GM23248 (cell line): ENCODE results near the gene FBLN5. TPM values are rescaled to one million over a fixed set of nuclear protein-coding genes. Genes with fewer than 3 reads are reported as not detected.

Experiments
- DNase-seq: peaks from one replicate; pipeline ENCODE4 v3.0.0-alpha.2; 2015
- H2AFZ ChIP-seq: fragments of 200-600 bp; sonication (generic); 2 replicates; pipeline ENCODE4 v1.6.1; 2016; ENCODE audit warnings: antibody characterized with exemption
- H3F3A ChIP-seq: fragments of 200-600 bp; sonication (generic); 2 replicates; pipeline ENCODE4 v1.6.1; 2016; ENCODE audit warnings: mild to moderate bottlenecking, antibody characterized with exemption, mixed run types; ENCODE audit not compliant: insufficient read depth
- H3K27ac ChIP-seq: fragments of 200-600 bp; sonication (generic); 2 replicates; pipeline ENCODE4 v1.5.1; 2016; ENCODE audit warnings: mild to moderate bottlenecking
- H3K27me3 ChIP-seq: fragments of 200-600 bp; sonication (generic); replicated peaks from 2 replicates; pipeline ENCODE4 v1.6.1; 2016; ENCODE audit warnings: mild to moderate bottlenecking; ENCODE audit not compliant: insufficient read depth
- H3K36me3 ChIP-seq: fragments of 200-600 bp; sonication (generic); 2 replicates; pipeline ENCODE4 v1.6.1; 2016; ENCODE audit warnings: low read depth, mild to moderate bottlenecking
- H3K4me1 ChIP-seq: fragments of 200-600 bp; sonication (generic); 2 replicates; pipeline ENCODE4 v1.6.1; 2016; ENCODE audit warnings: mild to moderate bottlenecking; ENCODE audit not compliant: insufficient read depth
- H3K4me2 ChIP-seq: fragments of 200-600 bp; sonication (generic); one replicate; pipeline ENCODE4 v1.6.1; 2016; ENCODE audit warnings: mild to moderate bottlenecking; ENCODE audit not compliant: unreplicated experiment
- H3K4me3 ChIP-seq: fragments of 200-600 bp; sonication (generic); 2 replicates; pipeline ENCODE4 v1.5.1; 2016; ENCODE audit warnings: mild to moderate bottlenecking
- H3K79me2 ChIP-seq: fragments of 200-600 bp; sonication (generic); 2 replicates; pipeline ENCODE4 v1.6.1; 2016; ENCODE audit warnings: mild to moderate bottlenecking; ENCODE audit not compliant: insufficient read depth
- H3K9ac ChIP-seq: fragments of 200-600 bp; sonication (generic); 2 replicates; pipeline ENCODE4 v1.6.1; 2016; ENCODE audit warnings: mild to moderate bottlenecking
- H3K9me2 ChIP-seq: fragments of 200-600 bp; sonication (generic); 2 replicates; pipeline ENCODE4 v1.6.1; 2016; ENCODE audit warnings: mixed run types, mild to moderate bottlenecking, moderate library complexity; ENCODE audit not compliant: insufficient read depth
- H3K9me3 ChIP-seq: fragments of 200-600 bp; sonication (generic); one replicate; pipeline ENCODE4 v1.6.1; 2017; ENCODE audit warnings: low read depth
- H4K20me1 ChIP-seq: fragments of 200-600 bp; sonication (generic); 2 replicates; pipeline ENCODE4 v1.6.0; 2016; ENCODE audit not compliant: insufficient read depth
- EZH2 ChIP-seq: fragments of 200-600 bp; sonication (generic); IDR thresholded peaks from 2 replicates; pipeline ENCODE4 v1.6.1; 2018; ENCODE audit warnings: antibody characterized with exemption, mild to moderate bottlenecking; ENCODE audit not compliant: insufficient read depth, poor library complexity, severe bottlenecking
- EZH2phosphoT487 ChIP-seq: fragments of 200-600 bp; sonication (generic); IDR thresholded peaks from 2 replicates; pipeline ENCODE4 v1.6.1; 2018; ENCODE audit warnings: antibody characterized with exemption, moderate library complexity, mild to moderate bottlenecking, low read depth; ENCODE audit not compliant: insufficient read depth
- WGBS, 2 experiments: methylation state at CpG; one replicate each; pipeline ENCODE4 v1.1.6; 2015 to 2017; ENCODE audit warnings: low lambda C conversion rate in 2 of 2, low coverage in 1 of 2; ENCODE audit errors: missing lambda C conversion rate in 2 of 2; 5-methylcytosine and 5-hydroxymethylcytosine counted together
- in situ Hi-C: fragments of 300-500 bp; cut with MboI; formaldehyde crosslinking; loops from 2 replicates; pipeline ENCODE4 v1.15.0; 2020
- polyA plus RNA-seq: library from polyadenylated mRNA; unstranded; fragments of >200 nt; fragmentation: Nextera tagmentation; extraction: Ambion mirVana; gene quantifications from 2 replicates; pipeline ENCODE4 v1.2.1, GENCODE V29; 2016
- total RNA-seq: library from RNA; depleted of rRNA; stranded (reverse); fragments of >200 nt; shearing (Covaris generic); gene quantifications from 2 replicates; pipeline ENCODE4 v1.2.3, GENCODE V29; 2014; rRNA removed

FBLN5 gene
- total and polyA plus RNA-seq, 2 experiments from 2014 or later: 234 to 756 TPM

- H3K9ac ChIP-seq: no peak overlapping the region
- in situ Hi-C loops: no loop called here
Measured at GRCh38 chr14:91831337-91831736, 116.2 kb downstream of the FBLN5 start.

GRCh38 chr14:91830777-91831176 lies 116.7 kb downstream of the FBLN5 start:
- Histone ChIP-seq H3K27ac (no peak overlapping the region), H3K9ac (no peak overlapping the region), H4K20me1 (no peaks in the 10 kb centered on the region), H3K9me2 (no peaks in the 10 kb centered on the region), H3K4me2 (no peak overlapping the region), H3K27me3 (peaks cover 13% of the 10 kb centered on the region), H3F3A (0 out of 2 replicates have a peak, but pooled peaks cover 4% of the 10 kb centered on the region), H3K4me3 (no peak overlapping the region), H3K36me3 (no peaks in the 10 kb centered on the region), H2AFZ (no peak overlapping the region), H3K4me1 (no peaks in the 10 kb centered on the region), H3K9me3 (no peaks in the 10 kb centered on the region), H3K79me2 (no peaks in the 10 kb centered on the region)
- DNase-seq: no peak
- no peak for TF ChIP-seq EZH2
- no peak for TF ChIP-seq EZH2phosphoT487
- in situ Hi-C loops: no loop called here
- 76 to 81% methylated on average over 3 of the region's 3 CpGs for WGBS, 2 experiments

More at GRCh38 chr14:91831337-91831736, 116.2 kb downstream of the FBLN5 start:
- no peak overlapping the region for H3K27ac ChIP-seq
- no peak overlapping the region for H2AFZ ChIP-seq
- H3K4me3 ChIP-seq: no peak overlapping the region
- DNase-seq: no peak
- no peaks in the 10 kb centered on the region for H3K36me3 ChIP-seq
- H3K79me2 ChIP-seq: no peaks in the 10 kb centered on the region
- H3K9me2 ChIP-seq: no peaks in the 10 kb centered on the region
- H3K4me2 ChIP-seq: no peak overlapping the region
- H3K9me3 ChIP-seq: no peaks in the 10 kb centered on the region
- WGBS, 2 experiments: 26 to 43% methylated on average over 1 of the region's 1 CpG
- H3K4me1 ChIP-seq: no peaks in the 10 kb centered on the region
- H3F3A ChIP-seq: 0 out of 2 replicates have a peak, but pooled peaks cover 4% of the 10 kb centered on the region
- peaks cover 16% of the 10 kb centered on the region for H3K27me3 ChIP-seq
- H4K20me1 ChIP-seq: no peaks in the 10 kb centered on the region
- no peak for TF ChIP-seq EZH2
- TF ChIP-seq EZH2phosphoT487: no peak

GRCh38 chr14:91829511-91829910 lies 118.0 kb downstream of the FBLN5 start:
- H3K4me3 ChIP-seq: no peak overlapping the region
- DNase-seq: no peak
- H3K4me1 ChIP-seq: no peaks in the 10 kb centered on the region
- TF ChIP-seq EZH2phosphoT487: no peak
- no peak for TF ChIP-seq EZH2
- 58 to 61% methylated on average over 2 of the region's 2 CpGs for WGBS, 2 experiments
- no peak overlapping the region for H2AFZ ChIP-seq
- H4K20me1 ChIP-seq: no peaks in the 10 kb centered on the region
- no peaks in the 10 kb centered on the region for H3K9me3 ChIP-seq
- H3K36me3 ChIP-seq: no peaks in the 10 kb centered on the region
- in situ Hi-C loops: no loop called here
- H3K27ac ChIP-seq: no peak overlapping the region
- H3K9me2 ChIP-seq: no peaks in the 10 kb centered on the region
- H3K27me3 ChIP-seq: no peaks in the 10 kb centered on the region; the same call in 1 of the 2 replicates
- H3K9ac ChIP-seq: no peak overlapping the region
- H3K79me2 ChIP-seq: no peaks in the 10 kb centered on the region
- no peak overlapping the region for H3K4me2 ChIP-seq
- 0 out of 2 replicates have a peak, but pooled peaks cover 4% of the 10 kb centered on the region for H3F3A ChIP-seq

- Histone ChIP-seq H3F3A (no peaks in the 10 kb centered on the region), H4K20me1 (no peaks in the 10 kb centered on the region), H3K36me3 (no peaks in the 10 kb centered on the region), H3K9me3 (no peaks in the 10 kb centered on the region), H3K4me2 (no peak overlapping the region), H2AFZ (no peak overlapping the region), H3K9ac (no peak overlapping the region), H3K79me2 (no peaks in the 10 kb centered on the region), H3K4me1 (no peaks in the 10 kb centered on the region), H3K27ac (no peak overlapping the region), H3K9me2 (no peaks in the 10 kb centered on the region), H3K27me3 (no peaks in the 10 kb centered on the region), H3K4me3 (no peak overlapping the region)
- no peak for DNase-seq
- in situ Hi-C loops: no loop called here
- WGBS, 2 experiments: 85 to 95% methylated on average over 1 of the region's 1 CpG
- no peak for TF ChIP-seq EZH2phosphoT487
- no peak for TF ChIP-seq EZH2
Measured at GRCh38 chr14:91827746-91828145, 119.7 kb downstream of the FBLN5 start.

Other genes starting within 250 kb of the FBLN5 start
- 0.11 TPM in 1 of 2 replicates, not detected in the other for gene CATSPERB, start 215.6 kb downstream of the FBLN5 start, total RNA-seq
- gene CATSPERB, start 215.6 kb downstream of the FBLN5 start, polyA plus RNA-seq: not detected in 2 replicates
- under 0.01 and 0.65 TPM in 2 replicates for gene TC2N, start 80.2 kb downstream of the FBLN5 start, total RNA-seq
- gene TC2N, start 80.2 kb downstream of the FBLN5 start, polyA plus RNA-seq: 0.34 and 0.77 TPM in 2 replicates
- 24.1 and 27.4 TPM in 2 replicates for gene TRIP11, start 92.4 kb upstream of the FBLN5 start, total RNA-seq
- gene TRIP11, start 92.4 kb upstream of the FBLN5 start, polyA plus RNA-seq: 65.4 and 69.5 TPM in 2 replicates
- 35.7 and 75.6 TPM in 2 replicates for gene ATXN3, start 158.9 kb upstream of the FBLN5 start, total RNA-seq
- gene ATXN3, start 158.9 kb upstream of the FBLN5 start, polyA plus RNA-seq: 19.4 and 25.9 TPM in 2 replicates
- gene NDUFB1, start 174.0 kb upstream of the FBLN5 start, total RNA-seq: 136 and 144 TPM in 2 replicates
- gene NDUFB1, start 174.0 kb upstream of the FBLN5 start, polyA plus RNA-seq: 321 and 336 TPM in 2 replicates
- gene CPSF2, start 174.3 kb upstream of the FBLN5 start, total RNA-seq: 38.7 and 53.6 TPM in 2 replicates
- gene CPSF2, start 174.3 kb upstream of the FBLN5 start, polyA plus RNA-seq: 41.0 and 42.6 TPM in 2 replicates